GM18867 (cell line): ENCODE data around the gene MPZL1.

Experiments
- ATAC-seq: cut with Tn5 transposase; IDR thresholded peaks from one replicate; pipeline ENCODE4 v1.9.1; 2021; ENCODE audit warnings: mild to moderate bottlenecking, moderate library complexity; ENCODE audit not compliant: unreplicated experiment

MPZL1 gene

GRCh38 chr1:167747988-167748387 is 26.2 kb downstream of the MPZL1 start:
- ATAC-seq: no peak

GRCh38 chr1:167748906-167749305 is 27.1 kb downstream of the MPZL1 start:
- no peak for ATAC-seq

GRCh38 chr1:167749741-167750140 is 28.0 kb downstream of the MPZL1 start:
- ATAC-seq: no peak

GRCh38 chr1:167750641-167751040 is 28.9 kb downstream of the MPZL1 start:
- ATAC-seq: no peak

GRCh38 chr1:167751676-167752075 is 29.9 kb downstream of the MPZL1 start:
- no peak for ATAC-seq

GRCh38 chr1:167752219-167752985 is 30.6 kb downstream of the MPZL1 start:
- ATAC-seq: no peak

GRCh38 chr1:167755654-167756053 is 33.9 kb downstream of the MPZL1 start:
- no peak for ATAC-seq

- ATAC-seq: no peak
These were observed 35.1 kb downstream of the MPZL1 start for GRCh38 chr1:167756730-167757405.

GRCh38 chr1:167757433-167758309 is 35.9 kb downstream of the MPZL1 start:
- no peak for ATAC-seq

GRCh38 chr1:167761400-167761799 is 39.6 kb downstream of the MPZL1 start:
- no peak for ATAC-seq

GRCh38 chr1:167762061-167762746 is 40.4 kb downstream of the MPZL1 start:
- ATAC-seq: no peak

- ATAC-seq: no peak
These were observed 41.9 kb downstream of the MPZL1 start for GRCh38 chr1:167763525-167764220.

- no peak for ATAC-seq
These were observed 42.9 kb downstream of the MPZL1 start for GRCh38 chr1:167764458-167765330.

- no peak for ATAC-seq
These were observed 43.7 kb downstream of the MPZL1 start for GRCh38 chr1:167765496-167765895.

- ATAC-seq: no peak
These were observed 44.8 kb downstream of the MPZL1 start for GRCh38 chr1:167766538-167766937.

- ATAC-seq: no peak
These were observed 46.0 kb downstream of the MPZL1 start for GRCh38 chr1:167767761-167768160.

- ATAC-seq: no peak
These were observed 48.3 kb downstream of the MPZL1 start for GRCh38 chr1:167770127-167770526.

- ATAC-seq: no peak
These were observed 50.7 kb downstream of the MPZL1 start for GRCh38 chr1:167772436-167772835.

- no peak for ATAC-seq
These were observed 51.7 kb downstream of the MPZL1 start for GRCh38 chr1:167773516-167773915.
